IPS-18c (cell line): Measurements from ENCODE around the gene RAB1A.

Experiments used
- H3K4me3 ChIP-seq: 2 replicates; pipeline ENCODE4 v1.7.0; 2013; ENCODE audit warnings: low read depth, mild to moderate bottlenecking, low read length, moderate library complexity; ENCODE audit not compliant: insufficient read depth
- H3K9me3 ChIP-seq: one replicate; pipeline ENCODE4 v1.6.1; 2013; ENCODE audit warnings: mild to moderate bottlenecking, low read length, moderate library complexity; ENCODE audit not compliant: control insufficient read depth, insufficient read depth

The RAB1A gene

DNA sequence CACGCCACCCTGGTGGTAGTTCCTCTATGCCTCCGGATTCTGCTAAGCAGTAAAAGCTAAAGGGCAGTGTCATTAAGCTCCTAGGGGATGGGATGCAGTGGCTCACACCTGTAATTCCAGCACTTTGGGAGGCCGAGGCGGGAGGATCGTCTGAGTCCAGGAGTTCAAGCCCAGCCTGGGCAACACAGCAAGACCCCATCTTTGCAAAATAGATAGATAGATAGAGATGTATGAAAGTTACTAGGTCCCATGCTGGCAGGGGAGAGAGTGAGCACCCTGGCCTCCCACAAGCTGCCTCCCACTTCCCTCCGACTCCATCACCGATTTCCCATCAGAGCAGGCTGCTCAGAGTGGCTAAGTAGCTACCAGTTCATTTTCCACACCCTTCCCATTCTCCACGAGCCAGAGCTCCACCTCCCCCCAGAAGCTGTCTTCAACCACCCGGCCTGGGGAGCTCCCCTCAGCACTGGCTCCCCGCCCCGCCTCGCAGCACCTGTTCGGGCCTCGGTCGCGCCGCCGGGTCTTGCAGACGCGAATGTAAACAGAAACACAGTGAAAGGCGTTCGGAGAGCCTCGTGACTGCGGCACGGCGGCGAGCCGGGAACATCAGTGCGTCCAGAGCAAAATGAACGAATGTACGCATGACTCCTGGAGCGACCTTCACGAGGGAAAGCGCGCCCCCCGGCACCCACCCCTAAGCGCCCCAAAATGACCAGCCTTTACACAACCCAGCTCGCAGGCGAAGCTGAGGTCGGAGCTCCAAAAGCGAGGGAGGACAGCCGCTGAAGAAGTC is 74.3 kb downstream of the RAB1A start:
- H3K4me3 ChIP-seq = peak overlapping the region; percentile 85
- no peaks in the 10 kb centered on the region for H3K9me3 ChIP-seq

DNA sequence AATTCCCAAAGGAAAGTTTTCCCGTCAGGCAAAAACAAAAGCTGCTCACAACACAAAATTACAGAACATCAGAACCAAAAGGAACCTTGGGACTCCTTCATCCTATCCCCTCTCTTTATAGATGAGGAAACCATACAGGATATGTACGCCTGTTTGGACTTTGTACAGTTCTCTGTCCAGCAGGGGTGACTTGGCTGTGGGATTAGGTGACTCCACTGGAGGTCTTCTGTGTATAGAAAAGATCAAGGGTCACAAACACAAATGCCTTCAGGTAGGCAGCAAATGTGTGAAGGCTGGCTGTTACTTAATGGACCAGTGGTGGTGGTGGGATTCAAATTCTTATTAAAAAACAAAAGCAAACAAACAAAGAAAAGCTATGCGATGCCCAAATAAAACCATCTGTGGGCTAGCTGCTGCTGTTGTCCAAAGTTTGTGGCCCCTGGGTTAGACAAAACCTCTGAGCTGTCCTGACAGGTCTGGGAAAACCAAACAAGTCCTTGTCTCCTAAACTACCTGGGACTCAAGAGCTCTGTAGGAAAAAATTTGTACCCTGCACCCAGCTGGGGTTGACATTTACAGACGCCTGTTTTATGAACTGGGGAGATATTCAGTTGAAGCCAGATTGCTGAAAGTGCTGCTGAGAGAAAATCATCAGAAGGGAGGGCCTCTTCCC is 75.0 kb downstream of the RAB1A start:
- Histone ChIP-seq H3K9me3 (no peaks in the 10 kb centered on the region), H3K4me3 (peak overlapping the region; percentile 85; the same call in 1 of the 2 replicates)

DNA sequence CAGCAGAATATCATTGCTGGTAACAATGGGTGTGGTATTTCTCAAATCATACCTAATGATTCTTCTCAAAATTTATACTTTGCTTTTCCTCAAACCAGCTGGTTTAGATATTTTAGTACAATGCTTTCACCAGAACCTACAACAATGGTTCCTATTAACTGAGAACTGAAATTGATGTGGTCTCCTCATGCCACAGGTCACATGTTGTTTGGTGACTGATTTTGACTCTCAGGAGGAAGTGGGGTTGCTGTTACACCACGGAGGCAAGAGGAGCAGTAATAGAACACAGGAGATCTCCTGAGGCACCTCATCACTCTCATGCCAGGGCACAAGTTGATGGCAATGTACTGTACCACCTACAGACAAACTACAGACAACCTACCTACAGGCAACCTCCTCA is 76.7 kb downstream of the RAB1A start:
- H3K4me3 ChIP-seq = no peak overlapping the region
- H3K9me3 ChIP-seq = no peaks in the 10 kb centered on the region

DNA sequence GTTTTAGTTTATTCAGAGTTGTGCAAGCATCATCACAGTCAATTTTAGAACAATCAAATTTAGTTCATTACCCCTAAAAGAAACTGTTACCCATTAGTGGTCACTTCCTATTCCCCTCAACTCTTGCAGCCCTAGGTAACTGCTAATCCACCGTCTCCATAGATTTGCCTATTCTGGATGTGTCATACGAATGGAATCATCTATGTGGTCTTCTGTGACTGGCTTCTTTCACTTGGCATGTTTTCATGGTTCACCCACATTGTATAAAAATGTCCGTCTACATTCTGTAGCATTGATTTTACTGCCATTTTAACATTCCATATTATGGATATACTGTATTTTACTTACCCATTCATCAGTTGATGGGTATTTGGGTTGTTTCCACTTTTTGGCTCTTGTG is 79.0 kb downstream of the RAB1A start:
- Histone ChIP-seq H3K9me3 (no peaks in the 10 kb centered on the region), H3K4me3 (no peak overlapping the region)

DNA sequence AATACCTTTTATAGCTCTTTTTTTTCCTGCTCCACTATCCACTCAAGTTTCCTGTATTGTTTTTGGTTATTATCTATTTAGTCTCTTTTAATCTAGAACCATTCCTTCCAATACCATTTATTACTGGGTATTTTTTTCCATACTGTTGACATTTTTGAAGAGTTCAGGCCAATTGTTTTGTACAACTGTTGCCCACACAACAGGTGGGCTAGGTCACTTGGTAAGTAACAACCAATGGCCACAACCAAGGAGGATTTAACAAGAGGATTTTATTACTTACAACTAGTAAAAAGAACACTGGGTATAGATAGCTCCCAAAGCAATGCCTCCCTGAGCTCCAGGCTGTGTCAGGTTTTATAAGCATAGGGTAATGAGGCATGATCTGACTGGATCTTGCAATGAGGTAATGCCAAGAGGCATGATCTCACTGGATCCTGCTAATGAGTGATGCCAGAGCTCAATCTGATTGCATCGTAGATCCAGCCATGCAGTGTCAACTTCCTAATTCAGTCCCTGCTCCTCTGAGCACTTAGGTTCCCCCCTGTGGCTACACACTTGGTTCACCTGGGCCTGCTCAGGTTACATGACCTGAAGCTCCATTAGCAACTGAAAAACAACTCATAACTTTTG is 80.8 kb downstream of the RAB1A start:
- Histone ChIP-seq H3K4me3 (no peak overlapping the region), H3K9me3 (no peaks in the 10 kb centered on the region)

DNA sequence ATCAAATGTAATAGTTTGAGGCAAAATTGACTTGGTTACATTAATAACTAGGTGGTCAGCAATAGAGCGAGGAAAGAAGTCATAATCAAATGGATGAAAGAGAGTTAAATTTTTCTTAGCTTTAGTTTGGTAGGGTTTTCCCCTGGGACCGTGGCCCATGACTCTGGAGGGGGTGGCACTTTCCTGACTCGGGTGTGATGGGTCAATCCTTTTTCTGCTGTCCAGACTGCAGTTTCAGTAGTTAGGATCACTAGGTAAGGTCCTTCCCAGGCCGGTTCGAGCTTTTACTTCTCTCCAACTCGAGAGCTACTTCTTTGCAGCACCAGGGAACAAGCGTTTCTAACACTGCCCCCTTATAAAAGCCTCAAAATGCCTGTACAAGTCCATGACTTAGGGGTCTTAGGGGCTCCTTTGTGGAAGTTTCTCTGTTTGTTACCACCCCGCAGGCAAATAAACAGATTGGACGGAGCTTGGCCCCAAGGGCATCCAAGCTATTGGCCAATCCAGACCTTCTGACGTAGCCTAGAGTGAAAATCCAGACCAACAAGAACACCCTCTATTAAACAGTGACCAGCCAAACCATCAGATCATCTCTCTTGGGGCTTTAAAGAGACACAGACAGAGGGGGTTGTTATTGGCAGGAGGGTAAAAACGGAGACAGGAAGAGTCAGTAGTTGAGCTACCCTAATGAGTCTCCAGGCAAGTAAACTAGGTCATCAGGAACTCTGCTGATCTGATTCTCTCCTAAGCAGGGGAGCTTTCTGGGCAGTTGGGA is 83.1 kb downstream of the RAB1A start:
- H3K9me3 ChIP-seq = no peaks in the 10 kb centered on the region

DNA sequence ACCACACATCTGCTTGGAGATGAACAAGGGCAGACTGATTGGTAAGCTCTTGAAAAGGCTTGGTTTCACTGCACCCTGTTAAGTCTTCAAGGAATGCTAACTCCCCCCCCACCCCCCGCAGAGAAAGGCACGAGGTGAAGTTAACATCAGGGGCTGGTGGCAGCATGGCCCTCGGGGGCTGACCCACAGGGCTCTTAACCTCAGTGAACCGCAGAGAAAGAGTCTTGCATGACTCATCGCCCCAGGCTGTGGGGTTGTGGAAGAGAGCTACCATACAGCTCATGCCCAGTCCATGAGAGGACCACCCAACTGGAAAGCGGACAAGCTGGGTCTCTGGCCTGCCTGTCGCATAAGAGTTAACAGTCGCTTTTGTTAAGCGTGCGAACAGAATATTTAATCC is 84.3 kb downstream of the RAB1A start:
- H3K9me3 ChIP-seq = no peaks in the 10 kb centered on the region

More for the DNA sequence above, 83.1 kb downstream of the RAB1A start:
- no peak overlapping the region for H3K4me3 ChIP-seq

DNA sequence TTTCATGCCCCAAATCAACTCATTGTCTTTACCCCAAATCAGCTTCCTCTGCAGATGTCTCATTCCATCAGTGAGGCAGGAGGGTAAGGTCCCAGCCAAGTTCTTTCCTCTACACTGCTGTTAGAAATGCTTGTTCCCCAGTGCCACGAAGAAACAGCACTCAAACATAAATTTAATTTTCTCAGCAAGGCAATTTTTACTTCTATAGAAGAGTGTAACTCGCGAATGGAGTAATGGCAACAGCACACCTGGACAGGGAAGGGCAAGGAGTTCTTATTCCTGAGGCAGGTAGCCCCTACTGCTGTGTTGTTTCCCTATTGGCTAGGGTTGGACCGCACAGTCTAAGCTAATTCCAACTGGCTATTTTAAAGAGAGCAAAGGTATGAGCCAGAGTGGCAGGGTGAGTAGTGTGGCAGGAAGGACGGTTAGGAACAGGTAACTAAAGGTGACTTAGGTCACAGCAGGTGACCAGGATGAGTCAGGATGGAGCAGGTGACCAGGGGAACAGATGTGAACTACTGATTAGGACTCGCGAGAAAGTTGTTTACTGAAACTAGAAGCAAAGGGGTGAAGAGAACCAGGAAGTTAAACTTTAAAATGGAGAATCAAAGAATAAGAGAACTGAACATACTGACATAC is 85.7 kb downstream of the RAB1A start:
- H3K9me3 ChIP-seq = no peaks in the 10 kb centered on the region
- no peak overlapping the region for H3K4me3 ChIP-seq

More for the DNA sequence above, 84.3 kb downstream of the RAB1A start:
- H3K4me3 ChIP-seq = no peak overlapping the region

DNA sequence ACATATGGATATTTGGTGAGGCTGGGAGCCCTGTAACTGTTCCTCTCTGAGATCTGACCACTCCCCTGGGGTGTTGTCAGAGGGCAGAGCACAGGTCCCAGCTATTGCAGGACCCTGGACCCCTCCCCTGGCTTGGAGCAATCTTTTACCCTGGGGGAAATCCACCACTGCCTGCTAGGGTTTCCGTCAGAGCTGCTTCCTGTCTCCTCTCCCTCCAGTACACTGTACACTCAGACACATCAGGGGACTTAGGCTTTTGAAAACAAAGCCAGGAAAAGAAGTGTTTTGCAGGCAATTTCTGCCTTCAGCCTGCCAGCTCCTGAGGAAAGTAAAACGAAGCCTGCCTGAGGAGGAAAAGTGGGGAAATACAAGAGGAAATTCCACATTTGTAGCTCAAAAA is 86.9 kb downstream of the RAB1A start:
- Histone ChIP-seq H3K4me3 (no peak overlapping the region), H3K9me3 (no peaks in the 10 kb centered on the region)

DNA sequence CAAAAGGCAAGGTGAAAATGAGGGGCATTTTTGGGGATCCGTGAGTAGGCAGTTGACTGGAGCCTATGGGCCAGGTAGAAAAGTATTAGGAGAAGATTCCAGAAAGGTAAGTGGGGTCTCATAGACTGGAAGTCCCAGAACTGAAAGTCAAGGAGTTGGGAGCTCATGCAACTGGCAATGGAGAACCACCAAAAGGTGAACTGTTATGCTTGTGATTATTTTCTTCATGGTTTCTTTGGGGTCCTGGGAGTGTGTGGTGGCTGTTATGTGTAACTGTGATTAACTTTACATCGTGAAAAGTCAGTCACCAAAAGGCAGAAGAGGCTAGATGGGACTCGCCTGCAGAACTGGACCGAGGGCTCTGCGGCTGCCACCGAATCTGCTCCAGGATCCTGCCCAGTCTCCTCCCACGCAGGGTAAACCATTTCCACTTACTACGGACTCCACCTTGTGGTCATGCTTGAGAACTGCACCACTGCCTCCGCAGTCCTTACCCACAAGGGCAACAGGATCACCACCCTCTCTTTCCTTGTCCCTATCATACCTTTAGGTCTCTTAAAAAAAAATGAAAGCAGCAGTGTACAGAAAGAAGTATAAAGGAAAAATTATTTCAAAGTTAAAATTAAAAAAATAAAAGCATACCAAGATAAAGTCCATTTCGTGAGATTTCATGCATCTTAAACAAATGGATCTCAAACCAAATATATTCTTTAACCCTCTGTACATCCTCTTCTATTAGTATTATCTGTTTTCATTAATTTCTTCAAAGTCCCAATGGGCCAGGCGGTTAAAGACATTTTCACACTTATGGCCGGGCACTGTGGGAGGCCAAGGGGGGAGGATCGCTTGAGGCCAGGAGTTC is 89.3 kb downstream of the RAB1A start:
- H3K9me3 ChIP-seq = no peaks in the 10 kb centered on the region
- H3K4me3 ChIP-seq = no peak overlapping the region

DNA sequence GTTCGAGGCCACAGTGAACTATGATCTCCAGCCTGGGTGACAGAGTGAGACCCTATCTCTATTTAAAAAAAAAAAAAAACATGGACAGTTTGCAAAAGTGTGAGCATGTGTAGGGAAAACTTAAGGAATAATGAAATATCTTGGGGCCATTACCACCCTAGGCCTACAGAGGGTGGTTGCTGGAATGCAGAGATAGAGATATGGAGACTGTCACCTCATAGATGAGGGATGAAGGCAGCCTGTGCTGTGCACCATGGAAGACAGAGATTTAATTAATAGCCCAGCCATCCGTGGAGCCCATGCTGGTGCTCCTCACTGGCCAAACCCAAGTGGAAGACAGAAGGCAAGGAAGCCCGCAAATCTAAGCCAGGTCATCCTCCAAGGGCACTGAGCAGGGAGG is 90.3 kb downstream of the RAB1A start:
- no peak overlapping the region for H3K4me3 ChIP-seq
- no peaks in the 10 kb centered on the region for H3K9me3 ChIP-seq

DNA sequence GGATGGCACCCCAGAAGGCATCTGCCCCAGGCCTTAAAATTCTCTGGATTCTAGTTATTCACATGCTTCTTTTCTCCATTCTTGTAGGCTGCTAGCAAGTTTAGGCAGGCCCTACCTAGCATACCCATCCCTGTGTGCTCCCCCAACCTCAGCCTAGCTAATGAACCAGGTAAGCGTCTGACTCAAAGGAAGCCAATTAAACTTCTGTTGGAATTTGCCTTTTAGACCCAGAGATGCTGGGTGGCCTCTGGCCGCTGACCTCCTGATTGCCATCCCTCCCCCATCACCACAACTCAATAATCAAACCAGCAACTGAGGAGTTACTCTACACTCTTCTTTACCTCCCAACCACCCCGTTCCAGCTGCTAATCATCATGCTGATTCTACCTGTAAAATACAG is 92.7 kb downstream of the RAB1A start:
- no peaks in the 10 kb centered on the region for H3K9me3 ChIP-seq
- H3K4me3 ChIP-seq = no peak overlapping the region
